K562 (cell line): ENCODE measurements around the gene CYB5D1. TPM values are rescaled to one million over a fixed set of nuclear protein-coding genes. Genes with fewer than 3 reads are reported as not detected.

Experiments used
- ATAC-seq: fragments of 200-7000 bp; cut with Tn5 transposase; 3 replicates; pipeline ENCODE4 v1.9.1; 2020; ENCODE audit warnings: moderate library complexity
- BruUV-seq: library from RNA; stranded (reverse); fragments of 400-500 nt; replicated peaks from 2 replicates; lab custom pipeline; 2021; lab: Mats Ljungman, UMichigan
- CTCF ChIA-PET: fragments of 300-600 bp; formaldehyde crosslinking; extraction: SDS; loops from one replicate; lab custom pipeline; 2021; ENCODE audit warnings: low intra/inter-chr PET ratio; lab: Yijun Ruan, JAX
- POLR2A ChIA-PET: fragments of 300-600, 350-650 bp; sonication (Branson Sonifier 250); formaldehyde crosslinking; extraction: SDS; loops from one replicate; lab custom pipeline; 2021; ENCODE audit warnings: antibody characterized with exemption, inconsistent platforms; lab: Yijun Ruan, JAX
- DNase-seq, 4 experiments: peaks; one replicate each; pipeline versions ENCODE4 v3.0.0 to v3.0.0-alpha.2; 2011 to 2018; ENCODE audit warnings: low spot score in 3 of 4, mixed read lengths in 3 of 4; ENCODE audit errors: extremely low read depth in 1 of 4
- FAIRE-seq: peaks from 2 replicates; lab custom pipeline; 2011; peaks lifted over from hg19 to GRCh38; lab: Jason Lieb, UNC
- H2AFZ ChIP-seq: 2 replicates; pipeline ENCODE4 v1.6.0; 2011; ENCODE audit warnings: low read depth, low read length, control low read depth, inconsistent platforms
- H3K27ac ChIP-seq: fragments of 200-600 bp; 3 replicates; pipeline ENCODE4 v1.8.0; 2011; ENCODE audit warnings: low read depth, mild to moderate bottlenecking, control low read depth, inconsistent platforms, low read length, moderate library complexity, mixed read lengths; ENCODE audit errors: extremely low read depth
- H3K27me3 ChIP-seq, 2 experiments: fragments of 300-600 bp in 1 of 2; 2 replicates in 1 of 2; 3 replicates in 1 of 2; pipeline versions ENCODE4 v1.6.0 to v1.8.0; 2011; ENCODE audit warnings: inconsistent platforms in 2 of 2, low read length in 2 of 2, mild to moderate bottlenecking in 1 of 2, mixed read lengths in 1 of 2, moderate library complexity in 1 of 2; ENCODE audit not compliant: control insufficient read depth in 2 of 2, insufficient read depth in 2 of 2
- H3K36me3 ChIP-seq: fragments of 300-600 bp; 3 replicates; pipeline ENCODE4 v1.8.0; 2011; ENCODE audit warnings: mild to moderate bottlenecking, low read length, inconsistent platforms; ENCODE audit not compliant: control insufficient read depth, insufficient read depth
- H3K4me1 ChIP-seq, 2 experiments: fragments of 200-600 bp in 1 of 2; replicated peaks in 1 of 2; 2 replicates in 1 of 2; 3 replicates in 1 of 2; pipeline versions ENCODE4 v1.5.1 to v1.8.0; 2011; ENCODE audit warnings: inconsistent platforms in 2 of 2, low read length in 2 of 2, mild to moderate bottlenecking in 1 of 2, mixed read lengths in 1 of 2, moderate library complexity in 1 of 2; ENCODE audit not compliant: control insufficient read depth in 2 of 2, insufficient read depth in 2 of 2
- H3K4me2 ChIP-seq: 2 replicates; pipeline ENCODE4 v1.6.1; 2011; ENCODE audit warnings: low read length, control low read depth, inconsistent platforms, mixed read lengths; ENCODE audit not compliant: insufficient read depth
- H3K4me3 ChIP-seq: fragments of 200-600 bp; sonication (generic), shearing (Covaris generic); 2 replicates; pipeline ENCODE4 v1.5.1; 2016; ENCODE audit warnings: control low read depth, inconsistent platforms
- H3K79me2 ChIP-seq: fragments of 200-600 bp; 3 replicates; pipeline ENCODE4 v1.8.0; 2011; ENCODE audit warnings: low read length, inconsistent platforms; ENCODE audit not compliant: control insufficient read depth, insufficient read depth
- H3K9ac ChIP-seq, 2 experiments: 2 replicates each; pipeline versions ENCODE4 v1.6.0 to v1.6.1; 2011; ENCODE audit warnings: low read depth in 2 of 2, low read length in 2 of 2, control low read depth in 1 of 2, inconsistent platforms in 1 of 2, mild to moderate bottlenecking in 1 of 2, mixed read lengths in 1 of 2; ENCODE audit not compliant: insufficient read depth in 1 of 2
- H3K9me1 ChIP-seq: one replicate; pipeline ENCODE4 v1.6.0; 2011; ENCODE audit warnings: inconsistent platforms, mild to moderate bottlenecking, low read length, moderate library complexity; ENCODE audit not compliant: control insufficient read depth, insufficient read depth
- H3K9me3 ChIP-seq: replicated peaks from 2 replicates; pipeline ENCODE4 v1.5.1; 2011; ENCODE audit warnings: low read depth, low read length, inconsistent platforms; ENCODE audit not compliant: control insufficient read depth, insufficient read depth
- H4K20me1 ChIP-seq: replicated peaks from 2 replicates; pipeline ENCODE4 v1.6.1; 2011; ENCODE audit warnings: low read length, inconsistent platforms, mixed read lengths; ENCODE audit not compliant: control insufficient read depth, insufficient read depth
- ARID1B ChIP-seq: fragments of 450-650 bp; IDR thresholded peaks from 2 replicates; pipeline ENCODE4 v1.6.1; 2016; ENCODE audit warnings: antibody characterized with exemption, mild to moderate bottlenecking, inconsistent platforms
- CEBPB ChIP-seq: fragments of 450-650 bp; IDR thresholded peaks from 2 replicates; pipeline ENCODE4 v1.6.1; 2016; ENCODE audit warnings: missing genetic modification characterization, missing compliant biosample characterization
- NFIC ChIP-seq: fragments of 450-650 bp; IDR thresholded peaks from 2 replicates; pipeline ENCODE4 v1.6.1; 2017; ENCODE audit warnings: mild to moderate bottlenecking, inconsistent platforms
- WGBS: fragments of 100-300 bp; shearing (Covaris generic); methylation state at CpG from one replicate; pipeline ENCODE4 v1.1.6; 2016; ENCODE audit warnings: low coverage, mixed read lengths; ENCODE audit not compliant: insufficient coverage; ENCODE audit errors: missing lambda C conversion rate; 5-methylcytosine and 5-hydroxymethylcytosine counted together
- in situ Hi-C: fragments of 300-500 bp; cut with MboI; formaldehyde crosslinking; loops from 4 replicates; pipeline ENCODE4 v1.15.0; 2018; ENCODE audit warnings: inconsistent platforms, mixed read lengths
- intact Hi-C: fragments of 100-400 bp; cut with micrococcal nuclease; formaldehyde crosslinking; loops from 2 replicates; pipeline ENCODE4 v1.14.2; 2022
- polyA plus RNA-seq, 8 experiments: library from polyadenylated mRNA; depleted of rRNA in 4 of 8; stranded (reverse) in 5 of 8; unstranded in 3 of 8; fragments of >200 nt; fragmentation: Nextera tagmentation in 2 of 8; fragmentation: Illumina TruSeq in 1 of 8; extraction: Ambion mirVana in 2 of 8; extraction: Trizol in 1 of 8; gene quantifications; 2 replicates each; pipeline versions ENCODE4 v1.2.1 to v1.2.3, GENCODE V29; 2011 to 2014; ENCODE audit warnings: inconsistent platforms in 1 of 8, missing spikeins in 1 of 8
- total RNA-seq, 7 experiments: library from RNA; depleted of rRNA in 6 of 7; stranded (reverse); fragments of >200 nt in 6 of 7; fragmentation: Illumina TruSeq in 2 of 7; extraction: Trizol in 2 of 7; gene quantifications; 2 replicates each; pipeline versions ENCODE4 v1.2.1 to v1.2.3, GENCODE V29; 2011 to 2021; ENCODE audit warnings: low replicate concordance in 1 of 7
- TF ChIP-seq, protein P1 (sequence below): IDR thresholded peaks from 2 replicates; pipeline ENCODE4 v1.6.1; 2016; ENCODE audit warnings: missing genetic modification characterization, missing compliant biosample characterization

The CYB5D1 gene
- total and polyA plus RNA-seq, 9 of the 15 experiments (the other 6 are each of a cell fraction or from before 2014, with no cell fraction given): 2.4 to 7.9 (median 5.7) TPM

DNA sequence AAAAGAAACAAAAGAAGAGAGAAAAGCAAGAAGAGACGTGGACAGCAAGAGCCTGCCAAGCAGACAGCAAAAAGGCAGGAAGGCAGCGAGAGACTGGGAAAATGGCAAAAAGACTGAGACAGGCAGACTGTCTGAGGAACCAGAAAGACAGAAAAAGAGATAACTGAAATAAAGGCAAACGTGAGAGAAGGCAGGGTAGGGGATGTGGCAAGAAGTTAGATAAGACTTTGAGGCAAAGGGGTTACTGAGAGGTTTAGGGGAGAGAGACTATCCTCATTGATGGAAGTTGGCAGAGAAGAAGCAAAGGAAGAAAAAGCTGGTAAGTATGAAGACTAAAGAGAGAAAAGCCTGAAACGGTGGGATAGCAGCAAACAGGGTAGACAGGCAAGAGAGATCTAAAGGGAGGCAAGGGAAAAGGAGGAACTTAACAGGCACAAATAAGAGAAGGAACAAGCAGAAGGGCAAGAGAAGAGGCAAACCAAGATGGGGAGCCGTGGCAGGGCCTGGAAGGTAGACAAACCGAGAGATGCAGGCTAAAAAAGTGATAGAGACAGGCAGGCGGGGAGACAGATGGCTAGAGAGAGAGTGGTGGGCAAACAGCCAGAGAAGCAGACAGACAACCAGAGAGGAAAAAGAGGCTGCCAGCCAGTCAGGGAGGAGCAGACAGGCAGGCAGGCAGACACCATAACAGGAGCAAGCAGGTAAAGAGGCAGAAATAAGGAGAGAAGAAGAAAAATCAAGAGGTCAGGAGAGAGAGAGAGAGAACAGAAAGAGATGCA lies 23.7 kb downstream of the CYB5D1 start:
- intact Hi-C loops (no loop called here), in situ Hi-C loops (no loop called here)
- ChIA-PET CTCF (no interaction called here), POLR2A (interaction anchor here (0.6 kb wide), 1 partner anchor 647 kb away, joined by 4 read pairs; the partner anchor contains the start of gene DVL2)
- H3K36me3 ChIP-seq: peaks cover 36% of the 10 kb centered on the region; the same call in 2 of the 3 replicates
- peaks cover 33% of the 10 kb centered on the region for H3K79me2 ChIP-seq
- no peak overlapping the region for H3K4me3 ChIP-seq
- no peaks in the 10 kb centered on the region for H3K9me1 ChIP-seq
- FAIRE-seq (peak; percentile 62), ATAC-seq (no peak), DNase-seq (no peak)
- H3K4me1 ChIP-seq: peaks cover 18 to 31% of the 10 kb centered on the region in 2 experiments
- H3K9ac ChIP-seq: peak overlapping the region in 1 of 2 experiments; percentile 66; a peak in 2 of 4 replicates
- H4K20me1 ChIP-seq: no peaks in the 10 kb centered on the region
- TF ChIP-seq NFIC: 0 out of 2 replicates have a peak, but pooled peaks have one; percentile 43
- TF ChIP-seq, protein P1, sequence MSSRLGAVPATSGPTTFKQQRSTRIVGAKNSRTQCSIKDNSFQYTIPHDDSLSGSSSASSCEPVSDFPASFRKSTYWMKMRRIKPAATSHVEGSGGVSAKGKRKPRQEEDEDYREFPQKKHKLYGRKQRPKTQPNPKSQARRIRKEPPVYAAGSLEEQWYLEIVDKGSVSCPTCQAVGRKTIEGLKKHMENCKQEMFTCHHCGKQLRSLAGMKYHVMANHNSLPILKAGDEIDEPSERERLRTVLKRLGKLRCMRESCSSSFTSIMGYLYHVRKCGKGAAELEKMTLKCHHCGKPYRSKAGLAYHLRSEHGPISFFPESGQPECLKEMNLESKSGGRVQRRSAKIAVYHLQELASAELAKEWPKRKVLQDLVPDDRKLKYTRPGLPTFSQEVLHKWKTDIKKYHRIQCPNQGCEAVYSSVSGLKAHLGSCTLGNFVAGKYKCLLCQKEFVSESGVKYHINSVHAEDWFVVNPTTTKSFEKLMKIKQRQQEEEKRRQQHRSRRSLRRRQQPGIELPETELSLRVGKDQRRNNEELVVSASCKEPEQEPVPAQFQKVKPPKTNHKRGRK: no peak
- TF ChIP-seq CEBPB (tag): 0 out of 2 replicates have a peak, but pooled peaks have one; percentile 10
- TF ChIP-seq ARID1B: peak; percentile 19; the same call in 1 of the 2 replicates
- H3K27ac ChIP-seq: peak overlapping the region; percentile 22; the same call in 1 of the 3 replicates
- no peaks in the 10 kb centered on the region for H3K9me3 ChIP-seq
- H3K4me2 ChIP-seq: peak overlapping the region; percentile 58
- H3K27me3 ChIP-seq: no peaks in the 10 kb centered on the region
- no TSS peak for BruUV-seq
- 25% methylated on average over 5 of the region's 7 CpGs for WGBS
- H2AFZ ChIP-seq: no peak overlapping the region
